Body of pancreas (tissue), 4 donors: ENCODE data around the gene AK2.

Experiments
- POLR2A ChIP-seq, 3 donors: fragments of 450-650 bp; IDR thresholded peaks; one replicate each; pipeline ENCODE4 v1.6.1; 2016; ENCODE audit warnings: antibody characterized with exemption in 3 of 3, mild to moderate bottlenecking in 2 of 3
- TF ChIP-seq, protein P1 (sequence below), 7 experiments: fragments of 450-650 bp in 4 of 7; fragments of 200-600 bp in 3 of 7; sonication (generic) in 3 of 7; IDR thresholded peaks; one replicate each; pipeline ENCODE4 v1.5.1; 2016 to 2019; ENCODE audit warnings: antibody characterized with exemption in 7 of 7

DNA sequence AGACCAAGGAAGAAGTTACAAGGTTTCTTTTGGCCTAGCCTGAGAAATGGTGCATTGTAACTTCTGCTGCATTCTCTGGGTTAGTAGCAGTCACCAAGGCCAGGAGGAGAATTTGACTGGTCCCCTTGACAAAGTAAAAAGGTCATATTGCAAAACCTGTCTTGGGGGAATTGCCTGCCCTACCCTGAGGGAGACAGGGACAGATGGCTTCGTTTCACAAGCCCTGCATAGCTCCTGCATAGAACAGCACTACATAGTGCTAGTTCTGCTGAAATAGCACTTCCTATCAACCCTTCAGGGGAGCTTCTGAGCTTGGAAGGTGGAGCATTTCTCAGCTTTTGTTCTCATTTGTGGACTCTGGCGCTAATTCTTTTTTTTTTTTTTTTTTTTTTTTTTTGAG, 20.4 kb upstream of the AK2 start:
- no peak for TF ChIP-seq POLR2A (IDR thresholded peaks at IDR 0.05)
- TF ChIP-seq, protein P1, sequence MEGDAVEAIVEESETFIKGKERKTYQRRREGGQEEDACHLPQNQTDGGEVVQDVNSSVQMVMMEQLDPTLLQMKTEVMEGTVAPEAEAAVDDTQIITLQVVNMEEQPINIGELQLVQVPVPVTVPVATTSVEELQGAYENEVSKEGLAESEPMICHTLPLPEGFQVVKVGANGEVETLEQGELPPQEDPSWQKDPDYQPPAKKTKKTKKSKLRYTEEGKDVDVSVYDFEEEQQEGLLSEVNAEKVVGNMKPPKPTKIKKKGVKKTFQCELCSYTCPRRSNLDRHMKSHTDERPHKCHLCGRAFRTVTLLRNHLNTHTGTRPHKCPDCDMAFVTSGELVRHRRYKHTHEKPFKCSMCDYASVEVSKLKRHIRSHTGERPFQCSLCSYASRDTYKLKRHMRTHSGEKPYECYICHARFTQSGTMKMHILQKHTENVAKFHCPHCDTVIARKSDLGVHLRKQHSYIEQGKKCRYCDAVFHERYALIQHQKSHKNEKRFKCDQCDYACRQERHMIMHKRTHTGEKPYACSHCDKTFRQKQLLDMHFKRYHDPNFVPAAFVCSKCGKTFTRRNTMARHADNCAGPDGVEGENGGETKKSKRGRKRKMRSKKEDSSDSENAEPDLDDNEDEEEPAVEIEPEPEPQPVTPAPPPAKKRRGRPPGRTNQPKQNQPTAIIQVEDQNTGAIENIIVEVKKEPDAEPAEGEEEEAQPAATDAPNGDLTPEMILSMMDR (IDR thresholded peaks at IDR 0.05), result no peak
